22Rv1 (cell line): ENCODE results near the gene JUND.

Experiments used
- H3K27ac ChIP-seq: fragments of 450-650 bp; 2 replicates; pipeline ENCODE4 v1.5.1; 2017
- CTCF ChIP-seq: fragments of 450-650 bp; IDR thresholded peaks from 2 replicates; pipeline ENCODE4 v1.5.1; 2017; ENCODE audit warnings: mild to moderate bottlenecking
- ZFX ChIP-seq: fragments of 450-650 bp; IDR thresholded peaks from 2 replicates; pipeline ENCODE4 v1.6.1; 2017; ENCODE audit warnings: antibody characterized with exemption, borderline replicate concordance

The JUND gene

DNA sequence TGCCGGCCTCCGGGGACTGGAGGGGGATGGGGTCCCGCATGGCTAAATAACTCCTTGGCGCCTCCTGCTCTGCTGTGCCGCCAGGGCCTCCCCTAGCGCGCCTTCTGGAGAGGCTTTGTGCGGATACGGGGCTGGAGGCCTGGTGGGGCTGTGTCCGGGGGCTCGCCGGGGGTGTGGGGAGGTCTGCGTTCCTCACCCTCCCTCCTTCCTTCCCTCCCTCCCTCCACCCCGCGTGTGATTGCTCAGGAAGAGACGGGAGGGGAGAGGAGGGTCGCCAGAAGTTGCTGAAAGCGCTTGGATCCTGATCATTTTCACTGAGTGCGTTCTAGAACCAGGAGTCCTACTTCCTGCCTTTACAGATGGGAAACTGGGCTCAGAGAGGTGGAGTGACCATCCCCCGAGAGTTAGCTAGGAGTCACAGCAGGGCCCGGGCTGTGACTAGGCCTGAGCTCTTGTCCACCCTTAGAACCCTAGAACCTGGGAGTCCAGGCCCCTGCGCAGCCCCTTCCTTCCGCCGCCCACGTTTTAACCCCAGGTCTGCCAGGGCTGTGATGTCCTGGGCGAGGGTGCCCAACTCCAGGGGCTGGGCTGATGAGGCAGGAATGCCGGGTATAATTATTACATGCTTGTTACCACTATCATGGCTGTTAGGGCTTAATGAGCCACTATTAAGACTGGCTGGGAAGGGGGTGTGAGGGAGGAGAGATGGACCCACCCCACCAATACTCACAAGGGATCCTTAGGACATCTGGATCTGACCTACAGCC lies 782 bp upstream of the JUND start:
- TF ChIP-seq ZFX (no peak), CTCF (no peak; the same call in 1 of the 2 replicates)

DNA sequence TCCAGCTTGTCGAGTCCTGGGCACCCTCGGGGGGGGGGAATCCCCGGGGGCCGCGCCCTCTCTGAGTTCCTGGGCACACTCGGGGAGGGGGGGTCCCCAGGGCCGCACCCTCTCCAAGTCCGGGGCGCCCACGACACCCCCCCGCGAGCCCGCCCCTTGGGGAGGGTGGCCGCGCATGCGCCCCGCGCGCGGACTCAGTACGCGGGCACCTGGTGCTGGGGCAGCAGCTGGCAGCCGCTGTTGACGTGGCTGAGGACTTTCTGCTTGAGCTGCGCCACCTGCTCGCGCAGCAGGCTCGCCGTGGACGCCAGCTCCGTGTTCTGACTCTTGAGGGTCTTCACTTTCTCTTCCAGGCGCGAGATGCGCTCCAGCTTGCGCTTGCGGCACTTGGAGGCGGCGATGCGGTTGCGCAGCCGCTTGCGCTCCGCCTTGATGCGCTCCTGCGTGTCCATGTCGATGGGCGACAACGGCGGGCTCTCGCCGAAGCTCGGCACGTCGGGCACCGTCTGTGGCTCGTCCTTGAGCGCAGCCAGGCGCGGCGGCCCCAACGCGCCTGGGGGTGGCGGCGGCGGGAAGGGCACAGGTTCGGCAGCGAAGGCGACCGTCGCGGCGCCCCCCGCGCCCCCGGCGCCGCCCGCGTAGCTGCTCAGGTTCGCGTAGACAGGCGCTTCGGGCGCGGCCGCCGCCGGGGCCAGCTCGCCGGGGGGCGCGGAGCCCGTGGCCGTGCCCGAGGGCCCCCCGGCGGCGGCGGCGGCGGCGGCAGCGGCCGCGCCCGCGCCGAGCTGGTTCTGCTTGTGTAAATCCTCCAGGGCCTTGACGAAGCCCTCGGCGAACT lies 958 bp downstream of the JUND start:
- TF ChIP-seq CTCF (no peak), ZFX (no peak)
- peak overlapping the region; percentile 99 for H3K27ac ChIP-seq

More for the DNA sequence above, 782 bp upstream of the JUND start:
- H3K27ac ChIP-seq = peak overlapping the region; percentile 99

DNA sequence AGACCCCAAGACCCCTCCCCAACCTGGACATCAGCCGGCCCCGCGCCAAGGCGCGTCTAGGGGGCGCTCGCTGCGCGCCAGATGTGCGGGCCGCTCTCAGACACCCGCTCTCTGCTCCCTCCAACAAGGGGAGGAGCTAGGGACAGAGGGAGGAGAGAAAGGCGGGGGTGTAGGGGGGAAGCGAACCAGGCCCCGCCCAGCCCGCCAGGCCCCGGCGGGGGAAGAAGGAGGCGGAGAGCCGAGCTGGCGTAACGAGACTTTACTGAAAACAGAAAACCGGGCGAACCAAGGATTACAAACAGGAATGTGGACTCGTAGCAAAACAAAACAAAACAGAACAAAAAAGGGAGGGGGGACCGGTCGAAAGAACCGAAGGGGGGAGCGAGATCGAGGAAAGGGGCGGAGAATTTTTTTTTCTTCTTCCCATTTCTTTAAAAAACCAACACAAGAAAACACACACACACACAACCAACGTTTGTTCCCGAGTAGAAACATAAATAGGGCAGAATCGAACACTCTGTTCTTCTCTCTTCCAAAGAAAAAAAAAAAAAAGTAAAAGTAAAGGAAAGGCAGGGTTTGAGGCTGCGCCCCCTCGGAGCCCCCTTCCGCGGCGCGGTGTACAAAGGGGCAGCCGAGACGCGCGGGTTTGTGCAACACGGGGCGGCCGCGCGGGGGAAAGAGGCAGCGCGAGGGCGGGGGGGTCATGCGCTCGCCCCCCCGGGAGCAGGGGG lies 1.7 kb downstream of the JUND start:
- peak overlapping the region; percentile 99 for H3K27ac ChIP-seq
- TF ChIP-seq CTCF (peak; percentile 94), ZFX (no peak)

DNA sequence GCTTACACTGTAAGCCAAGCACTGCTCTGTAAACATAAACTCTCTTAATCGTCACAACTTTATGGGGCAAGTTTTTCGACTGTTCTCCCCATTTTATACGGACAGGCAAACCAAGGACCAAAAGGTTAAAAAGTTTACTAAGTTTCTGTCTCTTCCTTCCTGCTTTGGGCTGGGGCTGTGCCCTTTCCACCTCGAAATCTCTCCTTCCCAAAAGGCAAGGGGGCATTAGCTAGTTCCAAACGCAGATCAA lies 2.2 kb downstream of the JUND start:
- TF ChIP-seq ZFX (no peak), CTCF (no peak)
- peak overlapping the region; percentile 99 for H3K27ac ChIP-seq

DNA sequence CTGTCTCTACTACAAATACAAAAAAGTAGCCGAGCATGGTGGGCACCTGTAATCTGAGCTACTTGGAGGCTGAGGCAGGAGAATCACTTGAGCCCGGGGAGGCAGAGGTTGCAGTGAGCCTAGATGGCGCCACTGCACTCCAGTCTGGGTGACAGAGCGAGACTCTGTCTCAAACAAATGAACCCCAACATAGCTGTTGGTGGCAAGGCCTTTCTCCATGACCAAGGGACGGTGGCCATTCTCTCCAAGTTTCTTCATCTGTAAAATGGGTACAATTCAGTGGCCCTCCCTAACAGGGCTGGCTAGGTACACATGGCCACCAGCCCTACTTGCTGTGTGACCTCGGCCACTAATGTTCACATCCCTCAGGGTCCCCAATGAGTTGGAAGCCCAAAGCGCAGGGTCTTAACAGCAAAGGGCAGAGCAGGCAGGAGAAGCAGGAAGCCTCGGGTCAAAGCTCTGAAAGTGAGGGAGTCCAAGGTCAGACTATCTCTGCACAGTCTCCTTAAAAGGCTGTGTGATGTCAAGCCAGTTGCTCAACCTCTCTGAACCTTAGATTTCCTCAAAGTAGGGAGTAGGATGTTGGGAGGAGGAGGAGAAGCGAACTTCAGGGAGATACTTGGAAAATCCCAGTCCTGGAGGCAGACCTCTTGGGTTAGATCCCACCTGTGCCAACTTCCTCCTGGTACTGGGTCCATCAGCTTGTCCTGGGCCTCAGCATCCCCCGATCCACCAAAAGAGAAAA lies 2.7 kb downstream of the JUND start:
- peak overlapping the region; percentile 99 for H3K27ac ChIP-seq
- TF ChIP-seq CTCF = peak; percentile 27; the same call in 1 of the 2 replicates
- no peak for TF ChIP-seq ZFX

DNA sequence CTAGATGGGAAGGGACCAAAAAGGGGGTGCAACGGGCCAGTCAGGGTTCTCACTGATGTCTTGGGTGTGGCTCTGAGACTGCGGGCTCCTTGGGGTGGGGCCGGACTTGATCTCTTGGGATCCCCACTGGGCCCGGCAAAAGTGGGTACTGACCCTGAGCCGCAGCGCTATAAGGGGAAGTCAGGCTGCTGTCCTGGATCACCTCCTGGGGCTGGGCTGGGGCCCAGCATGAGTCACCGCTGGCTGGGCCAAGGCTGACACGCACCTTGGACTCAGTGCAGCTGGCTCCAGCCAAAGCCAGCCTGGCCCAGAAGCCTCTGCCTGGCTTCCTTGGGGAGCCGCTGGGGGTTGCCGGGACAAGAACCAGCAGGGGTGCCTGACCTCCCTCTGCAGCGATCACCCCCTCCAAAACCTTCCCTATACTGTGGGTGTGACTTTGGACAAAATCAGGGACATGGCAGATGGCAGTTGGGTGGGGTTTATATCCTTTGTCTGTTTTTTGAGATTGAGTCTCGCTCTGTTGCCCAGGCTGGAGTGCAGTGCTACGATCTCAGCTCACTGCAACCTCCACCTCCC lies 6.6 kb downstream of the JUND start:
- TF ChIP-seq ZFX = no peak
- peak overlapping the region; percentile 53 for H3K27ac ChIP-seq
